ENCODE data around the gene BABAM2. TPM values are rescaled to one million over a fixed set of nuclear protein-coding genes. Genes with fewer than 3 reads are reported as not detected.

The BABAM2 gene
- total RNA-seq, 1 donor from 2014 or later = 33.9 TPM

- Mint-ChIP-seq H3K9me3 (ENCODE audit: low read depth) (no peaks in the 10 kb centered on the region), H3K27ac (ENCODE audit: unreplicated experiment) (no peak overlapping the region), H3K27me3 (ENCODE audit: low read depth) (no peaks in the 10 kb centered on the region), H3K4me3 (ENCODE audit: unreplicated experiment) (no peak overlapping the region), H3K36me3 (ENCODE audit: low read depth) (no peaks in the 10 kb centered on the region), H3K4me1 (ENCODE audit: low read depth) (no peaks in the 10 kb centered on the region)
- no peak for TF ChIP-seq CTCF (IDR thresholded peaks at IDR 0.05)
- no peak for DNase-seq (ENCODE audit: low spot score)
Measured at GRCh38 chr2:28071221-28071620, 180.7 kb downstream of the BABAM2 start.

GRCh38 chr2:28074137-28074536 lies 183.6 kb downstream of the BABAM2 start:
- no peaks in the 10 kb centered on the region for H3K4me1 Mint-ChIP-seq (ENCODE audit: low read depth)
- TF ChIP-seq CTCF (IDR thresholded peaks at IDR 0.05) = no peak
- H3K27me3 Mint-ChIP-seq (ENCODE audit: low read depth) = no peaks in the 10 kb centered on the region
- no peak overlapping the region for H3K4me3 Mint-ChIP-seq (ENCODE audit: unreplicated experiment)
- no peaks in the 10 kb centered on the region for H3K9me3 Mint-ChIP-seq (ENCODE audit: low read depth)
- no peak overlapping the region for H3K27ac Mint-ChIP-seq (ENCODE audit: unreplicated experiment)
- no peaks in the 10 kb centered on the region for H3K36me3 Mint-ChIP-seq (ENCODE audit: low read depth)
- no peak for DNase-seq (ENCODE audit: low spot score)

DNA sequence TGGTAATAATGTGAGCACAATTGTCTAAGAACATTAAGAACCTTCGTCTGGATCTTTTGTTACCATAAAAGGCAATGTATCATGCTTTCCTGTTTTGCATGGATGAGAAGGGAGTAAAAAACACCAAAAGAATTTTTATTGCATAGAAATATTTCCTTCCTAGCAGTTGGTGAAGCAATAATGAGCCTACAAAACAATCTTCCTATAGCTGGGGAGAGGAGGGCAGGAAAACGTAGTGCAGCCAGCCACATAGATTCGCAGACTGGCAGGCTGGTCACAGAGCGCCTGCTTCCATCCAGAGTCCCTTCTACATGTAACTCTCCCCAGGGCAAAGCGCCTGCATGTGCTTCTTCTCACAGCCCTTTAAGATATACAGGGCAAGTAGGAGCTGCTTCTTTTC lies 190.4 kb downstream of the BABAM2 start:
- peak overlapping the region; percentile 54 for H3K27ac Mint-ChIP-seq (ENCODE audit: unreplicated experiment)
- no peaks in the 10 kb centered on the region for H3K27me3 Mint-ChIP-seq (ENCODE audit: low read depth)
- no peaks in the 10 kb centered on the region for H3K9me3 Mint-ChIP-seq (ENCODE audit: low read depth)
- no peak for DNase-seq (ENCODE audit: low spot score)
- peaks cover 48% of the 10 kb centered on the region for H3K4me1 Mint-ChIP-seq (ENCODE audit: low read depth)
- no peaks in the 10 kb centered on the region for H3K36me3 Mint-ChIP-seq (ENCODE audit: low read depth)
- no peak for TF ChIP-seq CTCF (IDR thresholded peaks at IDR 0.05)
- no peak overlapping the region for H3K4me3 Mint-ChIP-seq (ENCODE audit: unreplicated experiment)

DNA sequence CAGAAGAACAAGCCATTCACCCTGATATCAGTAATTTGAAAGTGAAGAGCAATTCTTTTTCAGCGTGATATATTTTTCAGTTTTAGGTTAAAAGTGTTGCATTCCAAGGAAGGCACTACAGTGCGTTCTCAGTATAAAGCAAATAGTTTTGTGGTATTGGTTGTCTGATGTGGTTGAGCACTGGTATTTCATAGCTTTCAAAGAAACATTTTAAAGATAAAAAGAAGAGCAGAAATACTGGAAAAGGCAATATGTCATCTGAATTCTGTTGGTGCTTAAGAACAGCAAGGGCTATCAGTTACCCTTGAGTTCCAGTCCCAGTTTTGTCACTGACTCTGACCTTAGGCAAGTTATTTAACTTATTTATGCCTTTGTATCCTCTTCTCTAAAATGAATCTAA lies 191.6 kb downstream of the BABAM2 start:
- no peak for TF ChIP-seq CTCF (IDR thresholded peaks at IDR 0.05)
- no peak overlapping the region for H3K27ac Mint-ChIP-seq (ENCODE audit: unreplicated experiment)
- DNase-seq (ENCODE audit: low spot score) = no peak
- H3K9me3 Mint-ChIP-seq (ENCODE audit: low read depth) = no peaks in the 10 kb centered on the region
- H3K36me3 Mint-ChIP-seq (ENCODE audit: low read depth) = no peaks in the 10 kb centered on the region
- no peak overlapping the region for H3K4me3 Mint-ChIP-seq (ENCODE audit: unreplicated experiment)
- H3K27me3 Mint-ChIP-seq (ENCODE audit: low read depth) = no peaks in the 10 kb centered on the region
- H3K4me1 Mint-ChIP-seq (ENCODE audit: low read depth) = peaks cover 56% of the 10 kb centered on the region

DNA sequence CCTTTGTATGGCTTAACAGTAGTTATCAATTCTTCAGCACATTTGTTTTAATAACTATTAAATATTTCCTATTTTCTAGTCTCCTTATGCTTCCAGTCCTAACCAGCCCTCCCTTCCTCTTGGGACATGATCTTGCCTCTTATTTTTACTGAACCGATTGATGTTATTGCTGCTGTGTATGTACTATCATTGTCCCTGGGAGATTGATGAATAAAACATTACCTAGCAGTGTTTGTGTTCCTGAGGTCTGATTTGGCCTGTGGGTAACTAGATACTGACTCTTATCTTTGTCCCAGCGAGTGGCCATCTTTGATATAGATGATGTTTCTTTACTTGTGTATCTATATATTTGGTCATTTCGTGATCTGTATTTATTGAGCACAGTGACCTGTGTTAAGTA lies 192.9 kb downstream of the BABAM2 start:
- H3K4me1 Mint-ChIP-seq (ENCODE audit: low read depth) = peaks cover 57% of the 10 kb centered on the region
- DNase-seq (ENCODE audit: low spot score) = no peak

More for the DNA sequence above, 192.9 kb downstream of the BABAM2 start:
- Mint-ChIP-seq H3K4me3 (ENCODE audit: unreplicated experiment) (no peak overlapping the region), H3K27me3 (ENCODE audit: low read depth) (no peaks in the 10 kb centered on the region), H3K27ac (ENCODE audit: unreplicated experiment) (no peak overlapping the region), H3K9me3 (ENCODE audit: low read depth) (no peaks in the 10 kb centered on the region), H3K36me3 (ENCODE audit: low read depth) (no peaks in the 10 kb centered on the region)
- no peak for TF ChIP-seq CTCF (IDR thresholded peaks at IDR 0.05)
